HFF-Myc (cell line): Measurements from ENCODE around the gene ZMYND8.
"Not testable (repeated sequence)": the region's sequence is repeated elsewhere in the genome, so short reads cannot be mapped to it uniquely, and the experiment has no call there.

ENCODE experiments used
- DNase-seq: peaks from one replicate; pipeline ENCODE4 v3.0.0-alpha.2; 2011; ENCODE audit warnings: low read depth; ENCODE audit errors: extremely low read depth
- H3K4me3 ChIP-seq: replicated peaks from 2 replicates; pipeline ENCODE4 v1.5.1; 2011; ENCODE audit warnings: low read depth, mild to moderate bottlenecking, control low read depth, low read length
- CTCF ChIP-seq: IDR thresholded peaks from 2 replicates; pipeline ENCODE4 v1.5.1; 2012; ENCODE audit warnings: mild to moderate bottlenecking, low read depth, low read length, control low read depth; ENCODE audit errors: missing control alignments

ZMYND8 gene

GRCh38 chr20:47178277-47178676 is 178.2 kb downstream of the ZMYND8 start:
- no peak for DNase-seq
- TF ChIP-seq CTCF, result no peak
- no peak overlapping the region for H3K4me3 ChIP-seq

GRCh38 chr20:47176217-47176616 is 180.3 kb downstream of the ZMYND8 start:
- not testable (repeated sequence) for DNase-seq, H3K4me3 ChIP-seq

GRCh38 chr20:47175493-47175892 is 181.0 kb downstream of the ZMYND8 start:
- TF ChIP-seq CTCF, result no peak

GRCh38 chr20:47174456-47175243 is 181.8 kb downstream of the ZMYND8 start:
- no peak for TF ChIP-seq CTCF
- no peak for DNase-seq
- no peak overlapping the region for H3K4me3 ChIP-seq

More at GRCh38 chr20:47175493-47175892, 181.0 kb downstream of the ZMYND8 start:
- no peak overlapping the region for H3K4me3 ChIP-seq
- DNase-seq, result no peak

- no peak overlapping the region for H3K4me3 ChIP-seq
- DNase-seq, result no peak
- TF ChIP-seq CTCF, result no peak
These were observed 182.8 kb downstream of the ZMYND8 start for GRCh38 chr20:47173596-47174216.

GRCh38 chr20:47172579-47172978 is 183.9 kb downstream of the ZMYND8 start:
- DNase-seq, result no peak
- no peak for TF ChIP-seq CTCF
- H3K4me3 ChIP-seq, result no peak overlapping the region

GRCh38 chr20:47167846-47168245 is 188.7 kb downstream of the ZMYND8 start:
- no peak for DNase-seq
- no peak for TF ChIP-seq CTCF
- no peak overlapping the region for H3K4me3 ChIP-seq
